ENCODE data around the gene INO80D.
A peak's percentile ranks its signal among the peaks of the same experiment; 100 is the strongest.
"Not testable (repeated sequence)": the region's sequence is repeated elsewhere in the genome, so short reads cannot be mapped to it uniquely, and the experiment has no call there.

Gene INO80D

GRCh38 chr2:205986334-205986733, 99.6 kb downstream of the INO80D start:
- H3K36me3 Mint-ChIP-seq; H3K4me1 Mint-ChIP-seq; ATAC-seq; H3K27ac Mint-ChIP-seq; DNase-seq (ENCODE audit: low spot score in 2 of 2); H3K4me3 Mint-ChIP-seq; H3K9me3 Mint-ChIP-seq: not testable (repeated sequence)

- Mint-ChIP-seq H3K36me3 (no peaks in the 10 kb centered on the region), H3K4me1 (no peaks in the 10 kb centered on the region), H3K27ac (no peak overlapping the region), H3K9me3 (no peaks in the 10 kb centered on the region), H3K4me3 (no peak overlapping the region)
- ATAC-seq (peak; percentile 46), DNase-seq (ENCODE audit: low spot score in 2 of 2) (peak in 1 of 2 donors; percentile 45)
These were observed 101.6 kb downstream of the INO80D start for GRCh38 chr2:205984381-205984780.

- no peak overlapping the region for H3K27ac Mint-ChIP-seq
- no peak for ATAC-seq
These were observed 103.1 kb downstream of the INO80D start for GRCh38 chr2:205982776-205983327.

GRCh38 chr2:205978728-205979127, 107.2 kb downstream of the INO80D start:
- ATAC-seq, H3K4me3 Mint-ChIP-seq, H3K27ac Mint-ChIP-seq, H3K36me3 Mint-ChIP-seq, H3K9me3 Mint-ChIP-seq, H3K4me1 Mint-ChIP-seq: not testable (repeated sequence)
- peak in 1 of 2 donors; percentile 28 for DNase-seq (ENCODE audit: low spot score in 2 of 2)

More at GRCh38 chr2:205982776-205983327, 103.1 kb downstream of the INO80D start:
- Mint-ChIP-seq H3K4me1 (no peaks in the 10 kb centered on the region), H3K36me3 (no peaks in the 10 kb centered on the region), H3K4me3 (no peak overlapping the region), H3K9me3 (no peaks in the 10 kb centered on the region)
- DNase-seq (ENCODE audit: low spot score in 2 of 2), result peak in 1 of 2 donors; percentile 45

GRCh38 chr2:205977699-205978098, 108.3 kb downstream of the INO80D start:
- H3K27ac Mint-ChIP-seq, result not testable (repeated sequence)

GRCh38 chr2:205976934-205977659, 108.9 kb downstream of the INO80D start:
- H3K27ac Mint-ChIP-seq, H3K9me3 Mint-ChIP-seq, H3K4me1 Mint-ChIP-seq, ATAC-seq, H3K36me3 Mint-ChIP-seq, H3K4me3 Mint-ChIP-seq: not testable (repeated sequence)
- DNase-seq (ENCODE audit: low spot score in 2 of 2), result peak in 1 of 2 donors; percentile 38

More at GRCh38 chr2:205977699-205978098, 108.3 kb downstream of the INO80D start:
- DNase-seq (ENCODE audit: low spot score in 2 of 2); H3K4me1 Mint-ChIP-seq; H3K4me3 Mint-ChIP-seq; ATAC-seq; H3K9me3 Mint-ChIP-seq; H3K36me3 Mint-ChIP-seq: not testable (repeated sequence)

GRCh38 chr2:205976120-205976814, 109.7 kb downstream of the INO80D start:
- Mint-ChIP-seq H3K4me1 (no peaks in the 10 kb centered on the region), H3K36me3 (no peaks in the 10 kb centered on the region), H3K4me3 (no peak overlapping the region), H3K27ac (no peak overlapping the region), H3K9me3 (no peaks in the 10 kb centered on the region)
- ATAC-seq (no peak), DNase-seq (ENCODE audit: low spot score in 2 of 2) (peak in 1 of 2 donors; percentile 26)

GRCh38 chr2:205975082-205975949, 110.7 kb downstream of the INO80D start:
- DNase-seq (ENCODE audit: low spot score in 2 of 2) (no peak), ATAC-seq (no peak)
- Mint-ChIP-seq H3K27ac (no peak overlapping the region), H3K36me3 (no peaks in the 10 kb centered on the region), H3K4me3 (no peak overlapping the region), H3K9me3 (no peaks in the 10 kb centered on the region), H3K4me1 (no peaks in the 10 kb centered on the region)

GRCh38 chr2:205972113-205972512, 113.9 kb downstream of the INO80D start:
- H3K4me1 Mint-ChIP-seq, result no peaks in the 10 kb centered on the region
- H3K27ac Mint-ChIP-seq, result no peak overlapping the region
- H3K36me3 Mint-ChIP-seq, result no peaks in the 10 kb centered on the region
- no peaks in the 10 kb centered on the region for H3K9me3 Mint-ChIP-seq
- DNase-seq (ENCODE audit: low spot score in 2 of 2) (no peak), ATAC-seq (no peak)
- no peak overlapping the region for H3K4me3 Mint-ChIP-seq

GRCh38 chr2:205970348-205970747, 115.6 kb downstream of the INO80D start:
- Mint-ChIP-seq H3K9me3 (no peaks in the 10 kb centered on the region), H3K4me3 (no peak overlapping the region), H3K36me3 (no peaks in the 10 kb centered on the region), H3K4me1 (no peaks in the 10 kb centered on the region), H3K27ac (no peak overlapping the region)
- DNase-seq (ENCODE audit: low spot score in 2 of 2) (no peak), ATAC-seq (no peak)

- H3K9me3 Mint-ChIP-seq, result no peaks in the 10 kb centered on the region
- no peaks in the 10 kb centered on the region for H3K4me1 Mint-ChIP-seq
- no peak overlapping the region for H3K27ac Mint-ChIP-seq
- no peak overlapping the region for H3K4me3 Mint-ChIP-seq
- no peaks in the 10 kb centered on the region for H3K36me3 Mint-ChIP-seq
- DNase-seq (ENCODE audit: low spot score in 2 of 2) (no peak), ATAC-seq (no peak)
These were observed 116.4 kb downstream of the INO80D start for GRCh38 chr2:205969584-205969983.

- no peak for ATAC-seq
- Mint-ChIP-seq H3K4me1 (no peaks in the 10 kb centered on the region), H3K27ac (no peak overlapping the region), H3K9me3 (no peaks in the 10 kb centered on the region), H3K36me3 (no peaks in the 10 kb centered on the region), H3K4me3 (no peak overlapping the region)
- DNase-seq (ENCODE audit: low spot score in 2 of 2), result no peak
These were observed 118.4 kb downstream of the INO80D start for GRCh38 chr2:205967391-205968075.

- Mint-ChIP-seq H3K4me1 (no peaks in the 10 kb centered on the region), H3K27ac (no peak overlapping the region), H3K4me3 (no peak overlapping the region), H3K36me3 (no peaks in the 10 kb centered on the region), H3K9me3 (no peaks in the 10 kb centered on the region)
- DNase-seq (ENCODE audit: low spot score in 2 of 2), result no peak
- ATAC-seq, result no peak
These were observed 120.3 kb downstream of the INO80D start for GRCh38 chr2:205965707-205966106.

GRCh38 chr2:205964111-205964761, 121.7 kb downstream of the INO80D start:
- Mint-ChIP-seq H3K4me1 (no peaks in the 10 kb centered on the region), H3K36me3 (no peaks in the 10 kb centered on the region), H3K27ac (no peak overlapping the region), H3K4me3 (no peak overlapping the region), H3K9me3 (no peaks in the 10 kb centered on the region)
- DNase-seq (ENCODE audit: low spot score in 2 of 2) (no peak), ATAC-seq (no peak)
